K562 (cell line): ENCODE results near the gene ZNF296. TPM values are rescaled to one million over a fixed set of nuclear protein-coding genes. Genes with fewer than 3 reads are reported as not detected.

Experiments
- ARHGAP35 ChIP-seq: fragments of 450-650 bp; IDR thresholded peaks from 2 replicates; pipeline ENCODE4 v1.6.1; 2018; ENCODE audit not compliant: partially characterized antibody
- ATF1 ChIP-seq, 2 experiments: fragments of 450-650 bp in 1 of 2; IDR thresholded peaks; 2 replicates each; pipeline ENCODE4 v1.6.1; 2016; ENCODE audit warnings: missing compliant biosample characterization in 1 of 2, missing genetic modification characterization in 1 of 2
- BRD9 ChIP-seq: fragments of 450-650 bp; IDR thresholded peaks from 2 replicates; pipeline ENCODE4 v1.6.1; 2018; ENCODE audit warnings: low read depth; ENCODE audit not compliant: partially characterized antibody
- DMBX1 ChIP-seq: fragments of 250-450 bp; sonication (Bioruptor Pico); IDR thresholded peaks from 2 replicates; pipeline ENCODE4 v1.8.0; 2022; ENCODE audit warnings: inconsistent platforms, mild to moderate bottlenecking, moderate library complexity, borderline replicate concordance
- DPF2 ChIP-seq: fragments of 450-650 bp; IDR thresholded peaks from 2 replicates; pipeline ENCODE4 v1.6.1; 2016
- E2F1 ChIP-seq: sonication (generic); formaldehyde crosslinking; IDR thresholded peaks from 2 replicates; pipeline ENCODE4 v1.8.1; 2023; ENCODE audit warnings: mild to moderate bottlenecking, missing genetic modification reagents, moderate library complexity
- E2F4 ChIP-seq: sonication (generic); formaldehyde crosslinking; IDR thresholded peaks from 2 replicates; pipeline ENCODE4 v1.8.0; 2022; ENCODE audit warnings: mild to moderate bottlenecking, low read depth, missing genetic modification reagents
- ETS1 ChIP-seq: conservative IDR thresholded peaks from 2 replicates; pipeline ENCODE4 v1.6.1; 2011; ENCODE audit warnings: low read depth, mild to moderate bottlenecking, low read length; ENCODE audit not compliant: control insufficient read depth
- FIP1L1 ChIP-seq: fragments of 200-400 bp; formaldehyde crosslinking; IDR thresholded peaks from 2 replicates; pipeline ENCODE4 v1.6.1; 2018; ENCODE audit warnings: mild to moderate bottlenecking, low read depth, low read length; ENCODE audit not compliant: poor library complexity, severe bottlenecking
- FOXM1 ChIP-seq, 2 experiments: fragments of 450-650 bp in 1 of 2; sonication (generic) in 1 of 2; formaldehyde crosslinking in 1 of 2; IDR thresholded peaks; 2 replicates each; pipeline versions ENCODE4 v1.6.1 to v1.9.0; 2017 to 2022; ENCODE audit warnings: low read depth in 2 of 2, mild to moderate bottlenecking in 2 of 2, missing genetic modification reagents in 1 of 2, moderate library complexity in 1 of 2
- HMG20B ChIP-seq: fragments of 250-450 bp; sonication (Bioruptor Pico); IDR thresholded peaks from 2 replicates; pipeline ENCODE4 v1.5.0; 2021; ENCODE audit warnings: mild to moderate bottlenecking
- KDM1A ChIP-seq, 2 experiments: fragments of 450-650 bp; IDR thresholded peaks; 2 replicates each; pipeline ENCODE4 v1.6.1; 2016; ENCODE audit warnings: mild to moderate bottlenecking in 2 of 2
- KDM2B ChIP-seq: fragments of 250-450 bp; sonication (Bioruptor Pico); IDR thresholded peaks from 2 replicates; pipeline ENCODE4 v1.8.0; 2021; ENCODE audit warnings: mild to moderate bottlenecking, moderate library complexity
- NFIX ChIP-seq: fragments of 250-450 bp; sonication (Bioruptor Pico); IDR thresholded peaks from 2 replicates; pipeline ENCODE4 v1.4.0; 2020; ENCODE audit warnings: low read depth, mild to moderate bottlenecking, moderate library complexity
- OTX1 ChIP-seq: fragments of 450-650 bp; formaldehyde crosslinking; IDR thresholded peaks from 2 replicates; pipeline ENCODE4 v1.4.0; 2022; ENCODE audit warnings: mild to moderate bottlenecking
- PHB ChIP-seq: fragments of 250-450 bp; sonication (Bioruptor Pico); IDR thresholded peaks from 2 replicates; pipeline ENCODE4 v1.5.0; 2021
- POLR2A ChIP-seq: fragments of 450-650 bp; conservative IDR thresholded peaks from 2 replicates; pipeline ENCODE4 v1.6.1; 2016
- POLR2B ChIP-seq: fragments of 450-650 bp; IDR thresholded peaks from 2 replicates; pipeline ENCODE4 v1.6.1; 2018; ENCODE audit warnings: low read depth; ENCODE audit not compliant: partially characterized antibody
- PRPF4 ChIP-seq: fragments of 200-400 bp; formaldehyde crosslinking; IDR thresholded peaks from one replicate; pipeline ENCODE4 v1.6.1; 2017; ENCODE audit warnings: low read length, low read depth, mild to moderate bottlenecking; ENCODE audit not compliant: insufficient read depth, poor library complexity, severe bottlenecking
- STAT5B ChIP-seq: fragments of 250-450 bp; sonication (Bioruptor Pico); IDR thresholded peaks from 2 replicates; pipeline ENCODE4 v1.8.0; 2021; ENCODE audit warnings: mild to moderate bottlenecking, inconsistent platforms
- SUPT5H ChIP-seq: fragments of 450-650 bp; IDR thresholded peaks from 2 replicates; pipeline ENCODE4 v1.6.1; 2016
- ZBTB33 ChIP-seq: sonication (generic); formaldehyde crosslinking; IDR thresholded peaks from 2 replicates; pipeline ENCODE4 v1.8.1; 2023; ENCODE audit warnings: mild to moderate bottlenecking, missing genetic modification reagents
- ZEB2 ChIP-seq: fragments of 450-650 bp; IDR thresholded peaks from 2 replicates; pipeline ENCODE4 v1.6.1; 2016
- ZNF23 ChIP-seq: fragments of 250-450 bp; sonication (Bioruptor Pico); IDR thresholded peaks from 2 replicates; pipeline ENCODE4 v1.4.0; 2020; ENCODE audit warnings: mild to moderate bottlenecking
- polyA plus RNA-seq, 8 experiments: library from polyadenylated mRNA; depleted of rRNA in 4 of 8; stranded (reverse) in 5 of 8; unstranded in 3 of 8; fragments of >200 nt; fragmentation: Nextera tagmentation in 2 of 8; fragmentation: Illumina TruSeq in 1 of 8; extraction: Ambion mirVana in 2 of 8; extraction: Trizol in 1 of 8; gene quantifications; 2 replicates each; pipeline versions ENCODE4 v1.2.1 to v1.2.3, GENCODE V29; 2011 to 2014; ENCODE audit warnings: inconsistent platforms in 1 of 8, missing spikeins in 1 of 8
- total RNA-seq, 7 experiments: library from RNA; depleted of rRNA in 6 of 7; stranded (reverse); fragments of >200 nt in 6 of 7; fragmentation: Illumina TruSeq in 2 of 7; extraction: Trizol in 2 of 7; gene quantifications; 2 replicates each; pipeline versions ENCODE4 v1.2.1 to v1.2.3, GENCODE V29; 2011 to 2021; ENCODE audit warnings: low replicate concordance in 1 of 7

The ZNF296 gene
- total and polyA plus RNA-seq, 9 of the 15 experiments (the other 6 are each of a cell fraction or from before 2014, with no cell fraction given), result 0.03 to 8.8 (median 0.47) TPM; not detected in 1

- TF ChIP-seq E2F1 (CRISPR knock-in tag), result no peak
- no peak for TF ChIP-seq ETS1
- TF ChIP-seq POLR2A, result 0 out of 2 replicates have a peak, but pooled peaks have one; percentile 43
- no peak for TF ChIP-seq FOXM1 (IDR thresholded peaks at IDR 0.05; ENCODE audit: low read depth)
- no peak for TF ChIP-seq FOXM1 (CRISPR knock-in tag; IDR thresholded peaks at IDR 0.05; ENCODE audit: low read depth)
- TF ChIP-seq ZEB2, result peak; percentile 42; the same call in 1 of the 2 replicates
- no peak for TF ChIP-seq PHB (CRISPR knock-in tag)
- no peak for TF ChIP-seq DMBX1 (CRISPR knock-in tag)
- no peak for TF ChIP-seq FIP1L1
- TF ChIP-seq ATF1 (CRISPR knock-in tag; IDR thresholded peaks at IDR 0.05), result no peak
- TF ChIP-seq ATF1 (tag; IDR thresholded peaks at IDR 0.05), result no peak
- TF ChIP-seq OTX1 (CRISPR knock-in tag), result 0 out of 2 replicates have a peak, but pooled peaks have one; percentile 64
- no peak for TF ChIP-seq HMG20B (CRISPR knock-in tag)
- TF ChIP-seq PRPF4, result no peak
- 0 out of 2 replicates have a peak, but pooled peaks have one; percentile 40 for TF ChIP-seq DPF2
- no peak for TF ChIP-seq ARHGAP35
- TF ChIP-seq POLR2B, result peak; percentile 43
- no peak for TF ChIP-seq NFIX (CRISPR knock-in tag)
- peak in 1 of 2 experiments; percentile 35; a peak in 1 of 4 replicates for TF ChIP-seq KDM1A (IDR thresholded peaks at IDR 0.05)
- no peak for TF ChIP-seq KDM2B (CRISPR knock-in tag)
- peak; percentile 72 for TF ChIP-seq ZBTB33
- no peak for TF ChIP-seq STAT5B (CRISPR knock-in tag)
- TF ChIP-seq E2F4 (CRISPR knock-in tag), result no peak
- peak; percentile 56 for TF ChIP-seq SUPT5H
- no peak for TF ChIP-seq BRD9
- TF ChIP-seq ZNF23 (CRISPR knock-in tag), result no peak
Observed at GRCh38 chr19:45058622-45059159, 17.6 kb downstream of the ZNF296 start (continued).
